Ascending aorta (tissue), 2 donors: Measurements from ENCODE around the gene SCD5. TPM values are rescaled to one million over a fixed set of nuclear protein-coding genes. Genes with fewer than 3 reads are reported as not detected.

ENCODE experiments used
- DNase-seq, 2 donors: peaks; one replicate each; pipeline ENCODE4 v3.0.0-alpha.2; 2019; ENCODE audit warnings: low spot score in 2 of 2
- H3K27ac ChIP-seq, 2 donors: fragments of 200-600 bp; sonication (generic); one replicate each; pipeline ENCODE4 v1.5.1; 2016 to 2017; ENCODE audit warnings: mild to moderate bottlenecking in 1 of 2
- H3K27me3 ChIP-seq: fragments of 200-600 bp; sonication (generic); one replicate; pipeline ENCODE4 v1.5.1; 2017
- H3K36me3 ChIP-seq, 2 donors: fragments of 200-600 bp; sonication (generic); one replicate each; pipeline ENCODE4 v1.5.1; 2016
- H3K4me1 ChIP-seq, 2 donors: fragments of 200-600 bp; sonication (generic); one replicate each; pipeline ENCODE4 v1.5.1; 2016 to 2017; ENCODE audit warnings: mild to moderate bottlenecking in 1 of 2
- H3K4me3 ChIP-seq, 2 donors: fragments of 200-600 bp; sonication (generic); one replicate each; pipeline ENCODE4 v1.5.1; 2016 to 2017; ENCODE audit warnings: mild to moderate bottlenecking in 1 of 2
- H3K9me3 ChIP-seq, 2 donors: fragments of 200-600 bp; sonication (generic); one replicate each; pipeline ENCODE4 v1.5.1; 2016
- CTCF ChIP-seq, 3 experiments: fragments of 200-600 bp in 2 of 3; fragments of 450-650 bp in 1 of 3; sonication (generic) in 2 of 3; IDR thresholded peaks; one replicate each; pipeline ENCODE4 v1.5.1; 2016 to 2019; ENCODE audit warnings: antibody characterized with exemption in 3 of 3, mild to moderate bottlenecking in 1 of 3, moderate library complexity in 1 of 3
- intact Hi-C: fragments of 100-400 bp; cut with DNase I; formaldehyde crosslinking; loops from one replicate; pipeline ENCODE4 v1.15.1; 2023
- total RNA-seq: library from RNA; depleted of rRNA; stranded (reverse); fragments of >200 nt; gene quantifications from one replicate; pipeline ENCODE4 v1.1.0, GENCODE V29; 2016

The SCD5 gene
- total RNA-seq, 1 donor from 2014 or later, result 28.0 TPM

- intact Hi-C loops, result no loop called here
- Histone ChIP-seq H3K27ac (no peak overlapping the region), H3K4me1 (no peaks in the 10 kb centered on the region), H3K36me3 (no peaks in the 10 kb centered on the region), H3K9me3 (no peaks in the 10 kb centered on the region), H3K27me3 (no peaks in the 10 kb centered on the region), H3K4me3 (no peak overlapping the region)
- DNase-seq, result no peak
- no peak for TF ChIP-seq CTCF (IDR thresholded peaks at IDR 0.05)
Observed at GRCh38 chr4:82728301-82728700, 70.3 kb downstream of the SCD5 start.

- Histone ChIP-seq H3K36me3 (no peaks in the 10 kb centered on the region), H3K9me3 (no peaks in the 10 kb centered on the region), H3K27me3 (no peaks in the 10 kb centered on the region), H3K27ac (no peak overlapping the region), H3K4me1 (no peaks in the 10 kb centered on the region), H3K4me3 (no peak overlapping the region)
- DNase-seq, result no peak
- no peak for TF ChIP-seq CTCF (IDR thresholded peaks at IDR 0.05)
- intact Hi-C loops, result no loop called here
Observed at GRCh38 chr4:82726596-82726995, 72.0 kb downstream of the SCD5 start.

GRCh38 chr4:82721819-82722423 is 76.7 kb downstream of the SCD5 start:
- H3K4me3 ChIP-seq, result no peak overlapping the region
- no peaks in the 10 kb centered on the region for H3K4me1 ChIP-seq
- no peaks in the 10 kb centered on the region for H3K27me3 ChIP-seq
- H3K9me3 ChIP-seq, result no peaks in the 10 kb centered on the region
- no peak overlapping the region for H3K27ac ChIP-seq
- H3K36me3 ChIP-seq, result no peaks in the 10 kb centered on the region
- TF ChIP-seq CTCF (IDR thresholded peaks at IDR 0.05), result peak in 2 of 3 experiments; percentile 23 to 48
- intact Hi-C loops, result no loop called here
- no peak for DNase-seq

- Histone ChIP-seq H3K9me3 (no peaks in the 10 kb centered on the region), H3K4me3 (no peak overlapping the region), H3K4me1 (no peaks in the 10 kb centered on the region), H3K27me3 (no peaks in the 10 kb centered on the region), H3K27ac (no peak overlapping the region), H3K36me3 (no peaks in the 10 kb centered on the region)
- DNase-seq, result no peak
- intact Hi-C loops, result no loop called here
- TF ChIP-seq CTCF (IDR thresholded peaks at IDR 0.05), result no peak
Observed at GRCh38 chr4:82718162-82718940, 80.2 kb downstream of the SCD5 start.

- intact Hi-C loops, result no loop called here
- H3K9me3 ChIP-seq, result no peaks in the 10 kb centered on the region
- no peak overlapping the region for H3K27ac ChIP-seq
- H3K36me3 ChIP-seq, result no peaks in the 10 kb centered on the region
- no peaks in the 10 kb centered on the region for H3K27me3 ChIP-seq
- no peak for TF ChIP-seq CTCF (IDR thresholded peaks at IDR 0.05)
- H3K4me3 ChIP-seq, result no peak overlapping the region
- no peaks in the 10 kb centered on the region for H3K4me1 ChIP-seq
- DNase-seq, result no peak
Observed at GRCh38 chr4:82715731-82716617, 82.6 kb downstream of the SCD5 start.
